HepG2 (cell line): Measurements from ENCODE around the gene TUBA1A. TPM values are rescaled to one million over a fixed set of nuclear protein-coding genes. Genes with fewer than 3 reads are reported as not detected.
A peak's percentile ranks its signal among the peaks of the same experiment; 100 is the strongest.

Source experiments
- ARID5B ChIP-seq: IDR thresholded peaks from 2 replicates; pipeline ENCODE4 v1.4.0; 2020; ENCODE audit warnings: mild to moderate bottlenecking, missing genetic modification reagents
- EEA1 ChIP-seq: sonication (generic); formaldehyde crosslinking; IDR thresholded peaks from 2 replicates; pipeline ENCODE4 v1.5.1; 2020; ENCODE audit warnings: mild to moderate bottlenecking, missing genetic modification reagents, borderline replicate concordance
- HNF1B ChIP-seq: sonication (generic); formaldehyde crosslinking; IDR thresholded peaks from 2 replicates; pipeline ENCODE4 v1.5.1; 2020; ENCODE audit warnings: mild to moderate bottlenecking, moderate library complexity, missing genetic modification reagents
- PRDM15 ChIP-seq: sonication (generic); formaldehyde crosslinking; IDR thresholded peaks from 2 replicates; pipeline ENCODE4 v1.4.0; 2020; ENCODE audit warnings: missing genetic modification reagents
- SALL2 ChIP-seq: sonication (generic); formaldehyde crosslinking; IDR thresholded peaks from 2 replicates; pipeline ENCODE4 v1.8.1; 2023; ENCODE audit warnings: mild to moderate bottlenecking, missing genetic modification reagents, inconsistent platforms
- ZNF263 ChIP-seq: sonication (generic); formaldehyde crosslinking; IDR thresholded peaks from 2 replicates; pipeline ENCODE4 v1.4.0; 2020; ENCODE audit warnings: missing genetic modification reagents
- ZNF800 ChIP-seq: sonication (generic); formaldehyde crosslinking; IDR thresholded peaks from 2 replicates; pipeline ENCODE4 v1.4.0; 2020; ENCODE audit warnings: missing genetic modification reagents
- ZNF83 ChIP-seq: sonication (generic); formaldehyde crosslinking; IDR thresholded peaks from 2 replicates; pipeline ENCODE4 v1.4.0; 2020; ENCODE audit warnings: missing genetic modification reagents, mild to moderate bottlenecking, borderline replicate concordance
- polyA plus RNA-seq, 8 experiments: library from polyadenylated mRNA; depleted of rRNA in 3 of 8; stranded (reverse) in 7 of 8; unstranded in 1 of 8; fragments of >200 nt; fragmentation: Illumina TruSeq in 4 of 8; extraction: Trizol in 4 of 8; gene quantifications; 2 replicates each; pipeline versions ENCODE4 v1.2.1 to v1.2.3, GENCODE V29; 2011 to 2016; ENCODE audit warnings: low read depth in 4 of 8, missing spikeins in 1 of 8, mixed read lengths in 1 of 8; ENCODE audit not compliant: insufficient read depth in 1 of 8
- total RNA-seq, 5 experiments: library from RNA; depleted of rRNA; stranded (reverse); fragments of >200 nt; fragmentation: Illumina TruSeq; extraction: Trizol; gene quantifications; 2 replicates each; pipeline ENCODE4 v1.2.3, GENCODE V29; 2016; ENCODE audit warnings: low read depth in 1 of 5

TUBA1A gene
- total and polyA plus RNA-seq, 2 of the 13 experiments (the other 11 are each of a cell fraction or from before 2014, with no cell fraction given) = 20.7 to 24.8 TPM

- TF ChIP-seq ZNF800 (CRISPR knock-in tag) = peak; percentile 60; the same call in 1 of the 2 replicates
- 0 out of 2 replicates have a peak, but pooled peaks have one; percentile 31 for TF ChIP-seq ZNF83
- TF ChIP-seq EEA1 = no peak
- TF ChIP-seq PRDM15 (CRISPR knock-in tag) = peak; percentile 51; the same call in 1 of the 2 replicates
- no peak for TF ChIP-seq ZNF263 (CRISPR knock-in tag)
- 0 out of 2 replicates have a peak, but pooled peaks have one; percentile 13 for TF ChIP-seq ARID5B (CRISPR knock-in tag)
- TF ChIP-seq HNF1B (CRISPR knock-in tag) = 0 out of 2 replicates have a peak, but pooled peaks have one; percentile 11
- TF ChIP-seq SALL2 (CRISPR knock-in tag) = no peak
Measured at GRCh38 chr12:49232940-49233841, 44.3 kb upstream of the TUBA1A start (continued).
